HG03108 (cell line): ENCODE results near the gene DCLK1.

Experiments used
- ATAC-seq: cut with Tn5 transposase; IDR thresholded peaks from one replicate; pipeline ENCODE4 v1.9.1; 2021; ENCODE audit warnings: moderate library complexity; ENCODE audit not compliant: unreplicated experiment

Gene DCLK1

GRCh38 chr13:36131222-36131930 lies at the start of gene DCLK1:
Gene DCLK1, minus strand, starts transcription at chr13:36131382.
- no peak for ATAC-seq

GRCh38 chr13:36175621-36176020 lies 44.4 kb upstream of the DCLK1 start:
- no peak for ATAC-seq

GRCh38 chr13:36174923-36175322 lies 43.7 kb upstream of the DCLK1 start:
- no peak for ATAC-seq

DNA sequence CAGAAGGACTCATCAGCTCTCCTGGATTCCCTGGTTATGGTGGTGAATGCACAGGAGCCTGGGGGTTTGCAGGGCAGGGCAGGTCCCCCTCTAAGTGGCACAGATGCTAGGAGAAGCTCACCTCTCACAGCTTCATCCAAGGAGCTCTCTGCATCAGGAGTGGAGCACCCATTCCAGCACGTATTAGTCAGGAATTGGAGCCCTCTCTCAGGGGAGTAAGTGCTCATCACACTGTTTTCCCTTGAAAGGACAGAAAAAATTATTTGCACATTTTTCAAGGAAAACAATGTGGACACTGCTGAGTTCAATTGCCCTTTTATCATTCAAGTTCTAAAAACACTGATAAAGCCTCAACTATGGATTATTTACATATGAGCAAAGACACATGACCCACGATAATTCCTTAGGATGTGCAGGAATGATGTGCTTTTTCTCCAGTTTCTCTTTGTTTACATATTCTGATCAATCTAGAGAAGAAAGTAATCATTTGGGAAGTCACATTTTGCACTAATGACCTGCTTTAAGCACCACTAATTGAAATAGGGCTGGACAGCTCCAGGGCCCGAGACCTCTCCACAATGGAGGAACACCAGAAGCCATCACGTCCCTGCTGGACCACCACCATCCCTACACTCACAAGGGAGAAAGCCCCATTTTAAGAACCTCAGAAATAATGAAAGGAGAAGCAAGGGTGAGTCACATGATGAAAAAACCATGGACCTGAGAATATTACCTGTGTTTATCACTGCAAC lies 42.6 kb upstream of the DCLK1 start:
- ATAC-seq, result no peak

- no peak for ATAC-seq
Observed at GRCh38 chr13:36166046-36166445, 34.9 kb upstream of the DCLK1 start.

- no peak for ATAC-seq
Observed at GRCh38 chr13:36163809-36164308, 32.7 kb upstream of the DCLK1 start.

DNA sequence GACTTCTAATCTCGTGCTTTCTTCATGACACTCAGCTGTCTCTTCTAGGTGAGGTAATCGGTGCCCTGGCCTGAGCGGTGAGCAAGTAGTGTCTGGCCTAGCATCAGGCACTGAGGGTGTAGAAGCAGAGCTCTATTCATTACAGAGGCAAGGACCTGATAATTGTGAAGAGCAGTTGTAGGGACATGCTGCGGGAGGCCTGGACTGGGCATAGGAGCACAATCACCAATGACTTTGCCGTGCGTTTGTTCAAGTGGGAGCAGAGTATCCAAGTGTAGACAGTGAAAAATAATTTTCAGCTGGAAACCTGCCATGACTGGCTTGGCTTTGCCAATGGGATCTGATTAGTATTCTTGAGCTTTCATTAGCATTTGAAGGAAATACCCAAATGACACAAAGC lies 32.1 kb upstream of the DCLK1 start:
- no peak for ATAC-seq

DNA sequence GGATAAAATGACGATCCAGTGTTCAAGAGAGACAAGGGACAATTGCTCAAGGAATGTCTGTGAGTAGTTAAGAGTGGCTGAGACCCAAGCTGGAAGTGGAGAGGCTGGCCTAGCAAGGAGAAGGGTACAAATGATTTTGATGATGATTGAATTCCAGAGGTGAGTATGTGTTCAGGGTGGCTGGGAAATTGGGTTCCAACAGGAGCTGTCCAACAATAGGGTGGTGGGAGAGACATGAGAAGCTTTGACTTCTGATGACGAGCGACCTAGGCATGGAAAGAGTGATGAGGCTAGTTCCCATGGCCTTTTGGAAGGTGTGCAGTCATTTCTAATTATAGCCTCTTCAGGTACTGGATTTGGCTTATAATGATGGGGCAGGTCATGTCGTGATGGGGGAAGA lies 29.1 kb upstream of the DCLK1 start:
- no peak for ATAC-seq

DNA sequence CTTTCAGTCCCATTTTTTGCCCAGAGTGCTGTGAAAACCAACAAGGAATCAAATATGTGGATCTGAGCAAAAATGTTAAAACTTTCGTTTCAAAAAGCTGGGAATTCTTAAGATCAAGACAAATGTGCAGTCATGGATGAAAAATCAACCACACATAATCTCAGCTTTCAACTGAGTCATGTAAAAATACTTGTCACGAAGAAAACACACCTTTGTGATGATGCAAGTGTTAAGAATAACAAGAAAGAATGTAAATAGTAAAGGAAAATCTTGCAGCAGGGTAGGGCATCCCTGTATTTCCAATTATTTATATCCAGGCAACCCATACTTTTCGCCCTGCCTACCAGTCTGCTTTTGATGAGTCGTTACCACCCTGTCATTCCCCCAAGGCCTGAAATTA lies 27.4 kb upstream of the DCLK1 start:
- no peak for ATAC-seq

DNA sequence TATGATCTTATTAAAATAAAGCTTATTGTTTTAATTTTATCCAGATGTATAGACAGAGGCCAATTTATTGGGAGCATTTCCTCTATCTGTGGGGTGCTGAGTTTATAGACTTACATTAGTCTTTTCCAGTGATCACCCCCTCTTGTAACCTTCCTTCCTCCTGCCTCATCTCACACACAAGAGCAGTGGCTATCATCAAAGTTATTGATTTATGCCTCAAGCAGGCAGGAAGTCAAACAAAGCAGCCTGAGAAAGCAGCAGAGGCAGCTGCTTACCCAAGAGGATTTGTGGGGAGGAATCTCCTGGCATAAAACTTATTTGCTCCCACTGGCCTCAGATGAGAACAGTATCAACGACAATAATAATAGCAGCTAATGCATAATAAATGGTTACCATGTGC lies 26.3 kb upstream of the DCLK1 start:
- no peak for ATAC-seq

DNA sequence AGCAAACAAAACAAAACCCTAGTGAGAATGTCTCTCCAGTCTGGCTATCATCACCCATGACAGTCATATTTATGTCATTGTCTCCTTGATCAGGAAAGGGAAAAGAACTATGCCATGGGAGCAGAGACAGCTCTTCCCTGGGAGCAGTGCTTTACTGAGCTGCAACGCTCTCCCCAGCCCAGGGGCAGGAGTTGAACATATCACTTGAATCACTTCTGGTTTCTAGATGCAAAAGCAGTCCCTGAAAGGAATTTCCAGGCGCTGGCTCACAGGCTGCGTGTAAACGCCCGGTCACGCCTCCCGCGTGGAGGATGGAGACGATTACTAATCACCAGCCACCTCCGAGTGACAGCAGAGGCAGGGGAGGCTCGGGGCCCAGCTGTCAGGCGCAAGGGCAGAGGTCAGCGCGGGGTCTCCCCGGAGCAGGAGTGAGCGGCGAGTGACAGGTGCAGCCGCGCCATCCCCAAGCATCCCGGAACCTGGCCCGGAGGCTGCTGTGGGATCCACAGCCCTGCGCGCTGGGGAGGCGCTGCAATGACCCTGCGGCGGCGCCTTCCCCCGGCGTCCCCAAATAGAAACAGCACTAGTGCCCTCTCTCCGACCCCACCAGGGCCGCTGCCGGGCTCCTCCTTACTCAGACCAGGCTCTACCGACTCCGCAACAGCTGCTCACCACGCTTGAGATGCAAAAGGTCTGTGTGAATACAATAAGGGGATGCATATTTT lies 23.5 kb upstream of the DCLK1 start:
- no peak for ATAC-seq

DNA sequence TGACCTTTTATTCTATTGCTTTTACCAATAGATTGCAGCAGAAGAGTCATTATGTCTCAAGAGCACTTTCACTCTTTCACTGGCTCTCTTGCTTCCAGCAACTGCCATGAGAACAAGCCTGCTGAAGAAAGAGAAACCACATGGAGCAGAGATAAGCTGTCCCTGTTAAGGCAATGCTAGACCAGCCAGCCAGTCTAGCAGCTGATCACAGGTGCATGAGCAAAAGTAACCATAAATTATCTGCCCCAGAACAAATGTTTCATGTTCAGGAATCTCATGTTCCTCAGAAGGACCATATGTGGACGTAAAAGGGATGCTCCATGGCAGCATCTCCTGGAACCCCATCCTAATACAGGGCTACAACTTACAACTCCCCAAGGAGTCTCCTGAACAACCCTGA lies 20.4 kb upstream of the DCLK1 start:
- no peak for ATAC-seq

GRCh38 chr13:36148446-36148845 lies 17.3 kb upstream of the DCLK1 start:
- ATAC-seq, result no peak

DNA sequence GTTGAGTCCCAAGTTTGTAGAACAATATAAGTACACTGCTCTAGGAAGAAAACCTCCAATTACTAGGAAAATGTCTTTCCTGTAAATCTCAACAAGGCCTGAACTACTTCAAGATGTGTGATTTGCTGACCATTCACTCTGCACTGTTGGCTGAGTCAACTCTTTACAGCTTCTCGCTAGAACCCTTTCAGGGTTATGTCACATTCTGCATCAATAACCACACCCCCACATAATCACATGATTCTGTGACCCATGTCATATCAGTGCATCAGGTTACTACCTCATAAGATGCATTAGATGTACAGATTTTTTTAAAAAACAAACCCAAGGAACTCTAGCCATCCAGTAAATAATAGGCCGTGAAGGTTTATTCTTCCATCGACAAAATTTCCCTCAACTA lies 16.1 kb upstream of the DCLK1 start:
- ATAC-seq, result no peak

DNA sequence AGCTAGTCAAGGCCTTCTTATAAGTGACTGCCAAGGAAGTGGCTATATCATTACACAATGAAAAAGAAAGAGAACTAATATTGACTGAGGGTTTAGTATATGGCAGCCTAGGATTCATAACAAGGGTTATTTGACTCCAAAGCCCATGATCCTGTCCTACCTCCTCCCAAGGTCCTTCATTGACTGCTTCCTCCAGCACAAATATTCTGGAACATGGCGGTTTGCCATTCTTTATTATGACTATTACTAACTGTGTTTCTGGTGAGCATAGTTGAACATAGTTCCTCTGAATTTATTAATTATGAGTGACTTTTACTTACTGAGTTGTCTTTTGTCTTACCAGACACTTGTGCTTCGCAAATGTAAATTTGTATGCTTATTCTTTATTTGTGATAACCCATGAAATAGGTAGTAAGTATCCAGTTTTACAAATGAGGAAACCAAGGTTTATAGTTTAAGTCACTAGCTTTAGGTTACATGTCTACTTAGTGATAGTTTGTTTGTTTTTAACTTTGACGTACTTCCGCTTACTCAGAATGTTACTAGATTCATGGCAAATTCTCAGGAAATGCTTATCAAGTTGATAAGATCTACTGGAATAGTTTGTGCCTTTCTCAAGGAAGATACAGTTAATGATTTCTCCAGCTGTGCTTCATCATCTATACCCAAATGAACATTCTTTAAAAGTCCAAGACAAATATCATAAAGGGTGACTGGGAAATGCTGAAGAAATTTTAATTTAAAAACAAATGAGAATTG lies 15.5 kb upstream of the DCLK1 start:
- no peak for ATAC-seq

DNA sequence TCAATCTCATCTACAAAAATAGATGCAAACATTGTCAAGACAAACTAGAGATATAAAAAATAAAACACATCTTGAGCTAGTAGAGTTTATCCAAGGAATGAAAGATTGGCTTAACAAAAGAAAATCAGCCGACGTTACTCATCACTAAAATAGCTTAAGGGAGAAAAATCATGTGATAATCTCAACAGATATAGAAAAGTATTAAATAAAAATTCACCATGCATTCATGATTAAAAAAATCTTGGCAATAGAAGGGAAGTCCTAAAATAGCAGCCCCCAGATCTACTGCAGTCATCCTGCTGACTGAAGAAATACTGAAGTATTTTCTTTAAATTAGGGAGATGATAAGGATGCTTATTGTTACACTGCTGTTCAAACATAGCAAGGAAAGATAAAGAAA lies 12.6 kb upstream of the DCLK1 start:
- no peak for ATAC-seq

DNA sequence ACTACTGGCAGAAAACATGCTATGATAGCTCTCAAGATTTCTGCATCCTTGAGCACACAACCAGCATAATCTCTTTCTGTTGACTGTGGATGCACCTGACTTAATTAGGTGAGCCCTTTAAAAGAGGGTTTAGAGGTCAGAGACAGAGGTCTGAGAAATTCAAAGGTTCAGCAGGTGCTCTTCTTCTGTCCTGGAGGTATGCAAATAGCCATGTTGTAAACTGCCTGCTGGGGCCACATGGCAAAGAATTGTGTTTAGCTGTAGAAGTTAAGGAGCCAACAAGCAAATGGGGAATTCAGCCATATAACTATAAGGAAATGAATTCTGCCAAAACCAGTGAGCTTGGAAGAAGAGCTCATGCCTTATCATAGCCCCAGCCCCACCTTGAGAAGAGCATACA lies 11.6 kb upstream of the DCLK1 start:
- ATAC-seq, result no peak

GRCh38 chr13:36135876-36136275 lies 4.7 kb upstream of the DCLK1 start:
- no peak for ATAC-seq

- ATAC-seq, result no peak
Observed at GRCh38 chr13:36134632-36135031, 3.5 kb upstream of the DCLK1 start.

GRCh38 chr13:36133950-36134626 lies 2.9 kb upstream of the DCLK1 start:
- ATAC-seq, result no peak

DNA sequence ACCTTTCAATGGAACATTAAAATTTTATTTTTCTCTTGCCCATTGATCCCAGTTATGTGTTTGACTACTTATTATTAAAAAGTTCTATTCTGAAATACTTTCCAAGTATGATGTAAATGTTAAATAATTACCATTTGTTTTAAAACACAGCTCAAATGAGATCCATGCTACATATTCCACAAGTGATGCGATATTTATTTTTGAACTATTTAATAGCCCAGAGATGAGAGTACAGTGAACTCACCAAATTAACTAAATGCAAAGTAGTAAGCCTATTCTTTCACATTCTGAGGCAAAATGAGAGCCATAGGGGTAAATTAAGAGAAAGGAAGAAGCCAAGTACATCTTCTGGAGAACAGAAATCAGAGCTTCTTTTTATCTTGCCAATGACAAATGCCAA lies 1.2 kb upstream of the DCLK1 start:
- ATAC-seq, result no peak
